Activated CD8-positive, alpha-beta memory T cell treated with anti-CD3 and anti-CD28 coated beads for 1 hour (primary cell): ENCODE results near the gene IL36RN.

ENCODE experiments used
- DNase-seq, 2 donors: peaks; one replicate each; pipeline ENCODE4 v3.0.0-alpha.2; 2020; ENCODE audit warnings: low read depth in 1 of 2; ENCODE audit errors: extremely low read depth in 1 of 2

The IL36RN gene

GRCh38 chr2:113046465-113046864 is 12.5 kb upstream of the IL36RN start:
- DNase-seq = no peak

GRCh38 chr2:113050921-113051895 is 7.8 kb upstream of the IL36RN start:
- DNase-seq = no peak

- DNase-seq = no peak
Observed at GRCh38 chr2:113052396-113052917, 6.5 kb upstream of the IL36RN start, which contains the start of gene IL36B. TSS of gene IL36B (minus strand) at chr2:113052867.

GRCh38 chr2:113053666-113054065 is 5.3 kb upstream of the IL36RN start:
- no peak for DNase-seq

- no peak for DNase-seq
Observed at GRCh38 chr2:113054066-113054465, 4.9 kb upstream of the IL36RN start.

- no peak for DNase-seq
Observed at GRCh38 chr2:113056521-113056920, 2.5 kb upstream of the IL36RN start.

GRCh38 chr2:113057117-113057516 is 1.9 kb upstream of the IL36RN start:
- DNase-seq = no peak

- no peak for DNase-seq
Observed at GRCh38 chr2:113058411-113058994, 495 bp upstream of the IL36RN start.

GRCh38 chr2:113060396-113060795 is 1.4 kb downstream of the IL36RN start:
- no peak for DNase-seq

GRCh38 chr2:113060796-113061195 is 1.8 kb downstream of the IL36RN start:
- no peak for DNase-seq

GRCh38 chr2:113061241-113061640 is 2.2 kb downstream of the IL36RN start:
- DNase-seq = no peak

GRCh38 chr2:113061896-113062770 is 3.1 kb downstream of the IL36RN start:
- DNase-seq = no peak

- DNase-seq = no peak
Observed at GRCh38 chr2:113064281-113064680, 5.3 kb downstream of the IL36RN start.

- no peak for DNase-seq
Observed at GRCh38 chr2:113064898-113065297, 5.9 kb downstream of the IL36RN start.

GRCh38 chr2:113067681-113068080 is 8.7 kb downstream of the IL36RN start, which contains the start of gene IL1F10:
TSS of gene IL1F10 (plus strand) at chr2:113067970. CDS start at chr2:113072739, 4,769 bp downstream.
- DNase-seq = no peak

GRCh38 chr2:113068249-113068648 is 9.3 kb downstream of the IL36RN start:
- DNase-seq = no peak

GRCh38 chr2:113068706-113069485 is 9.9 kb downstream of the IL36RN start:
- DNase-seq = no peak

GRCh38 chr2:113069676-113070605 is 10.9 kb downstream of the IL36RN start:
- no peak for DNase-seq

- DNase-seq = no peak
Observed at GRCh38 chr2:113070606-113070975, 11.6 kb downstream of the IL36RN start.
